ENCODE results near the gene SLC1A3. TPM values are rescaled to one million over a fixed set of nuclear protein-coding genes. Genes with fewer than 3 reads are reported as not detected.

The SLC1A3 gene
- total RNA-seq, 1 donor from 2014 or later = 1.3 TPM

- H3K4me3 ChIP-seq (ENCODE audit: low read depth, low read length) = no peak overlapping the region
- no peak for DNase-seq (ENCODE audit: low read depth)
- TF ChIP-seq CTCF (conservative IDR thresholded peaks at IDR 0.05; ENCODE audit: low read depth, low read length) = no peak
Measured at GRCh38 chr5:36607838-36608783, 1.7 kb downstream of the SLC1A3 start.

- DNase-seq (ENCODE audit: low read depth) = no peak
- no peak overlapping the region for H3K4me3 ChIP-seq (ENCODE audit: low read depth, low read length)
- no peak for TF ChIP-seq CTCF (conservative IDR thresholded peaks at IDR 0.05; ENCODE audit: low read depth, low read length)
Measured at GRCh38 chr5:36610621-36611020, 4.2 kb downstream of the SLC1A3 start.

- DNase-seq (ENCODE audit: low read depth) = no peak
- TF ChIP-seq CTCF (conservative IDR thresholded peaks at IDR 0.05; ENCODE audit: low read depth, low read length) = no peak
- no peak overlapping the region for H3K4me3 ChIP-seq (ENCODE audit: low read depth, low read length)
Measured at GRCh38 chr5:36611520-36612274, 5.3 kb downstream of the SLC1A3 start.

GRCh38 chr5:36613241-36613640 lies 6.8 kb downstream of the SLC1A3 start:
- TF ChIP-seq CTCF (conservative IDR thresholded peaks at IDR 0.05; ENCODE audit: low read depth, low read length) = no peak
- DNase-seq (ENCODE audit: low read depth) = no peak
- no peak overlapping the region for H3K4me3 ChIP-seq (ENCODE audit: low read depth, low read length)

- TF ChIP-seq CTCF (conservative IDR thresholded peaks at IDR 0.05; ENCODE audit: low read depth, low read length) = no peak
- no peak overlapping the region for H3K4me3 ChIP-seq (ENCODE audit: low read depth, low read length)
- DNase-seq (ENCODE audit: low read depth) = no peak
Measured at GRCh38 chr5:36613771-36614656, 7.6 kb downstream of the SLC1A3 start.

- no peak for DNase-seq (ENCODE audit: low read depth)
Measured at GRCh38 chr5:36614657-36615308, 8.4 kb downstream of the SLC1A3 start.

More at GRCh38 chr5:36614657-36615308, 8.4 kb downstream of the SLC1A3 start:
- no peak for TF ChIP-seq CTCF (conservative IDR thresholded peaks at IDR 0.05; ENCODE audit: low read depth, low read length)
- H3K4me3 ChIP-seq (ENCODE audit: low read depth, low read length) = no peak overlapping the region
